ENCODE data around the gene ST7.

- TF ChIP-seq, protein P1, sequence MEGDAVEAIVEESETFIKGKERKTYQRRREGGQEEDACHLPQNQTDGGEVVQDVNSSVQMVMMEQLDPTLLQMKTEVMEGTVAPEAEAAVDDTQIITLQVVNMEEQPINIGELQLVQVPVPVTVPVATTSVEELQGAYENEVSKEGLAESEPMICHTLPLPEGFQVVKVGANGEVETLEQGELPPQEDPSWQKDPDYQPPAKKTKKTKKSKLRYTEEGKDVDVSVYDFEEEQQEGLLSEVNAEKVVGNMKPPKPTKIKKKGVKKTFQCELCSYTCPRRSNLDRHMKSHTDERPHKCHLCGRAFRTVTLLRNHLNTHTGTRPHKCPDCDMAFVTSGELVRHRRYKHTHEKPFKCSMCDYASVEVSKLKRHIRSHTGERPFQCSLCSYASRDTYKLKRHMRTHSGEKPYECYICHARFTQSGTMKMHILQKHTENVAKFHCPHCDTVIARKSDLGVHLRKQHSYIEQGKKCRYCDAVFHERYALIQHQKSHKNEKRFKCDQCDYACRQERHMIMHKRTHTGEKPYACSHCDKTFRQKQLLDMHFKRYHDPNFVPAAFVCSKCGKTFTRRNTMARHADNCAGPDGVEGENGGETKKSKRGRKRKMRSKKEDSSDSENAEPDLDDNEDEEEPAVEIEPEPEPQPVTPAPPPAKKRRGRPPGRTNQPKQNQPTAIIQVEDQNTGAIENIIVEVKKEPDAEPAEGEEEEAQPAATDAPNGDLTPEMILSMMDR (IDR thresholded peaks at IDR 0.05; ENCODE audit: low read depth, low read length): no peak
- no peak for TF ChIP-seq POLR2A (IDR thresholded peaks at IDR 0.05; ENCODE audit: extremely low read depth, insufficient read length)
Observed at GRCh38 chr7:117024811-117025210, 71.5 kb downstream of the ST7 start.
